Uterus (tissue), 4 donors: Measurements from ENCODE around the gene SOWAHD. TPM values are rescaled to one million over a fixed set of nuclear protein-coding genes. Genes with fewer than 3 reads are reported as not detected.

Experiments used
- DNase-seq, 2 donors: peaks; one replicate each; pipeline ENCODE4 v3.0.0-alpha.2; 2019 to 2020
- H3K27ac ChIP-seq, 2 donors: fragments of 200-600 bp; sonication (generic); 1 replicate in 1 of 2; 2 replicates in 1 of 2; pipeline ENCODE4 v1.5.1; 2016 to 2018
- H3K27me3 ChIP-seq, 2 donors: fragments of 200-600 bp; sonication (generic); one replicate each; pipeline ENCODE4 v1.5.1; 2018 to 2019; ENCODE audit warnings: control low read depth in 1 of 2
- H3K36me3 ChIP-seq, 2 donors: fragments of 200-600 bp; sonication (generic); one replicate each; pipeline ENCODE4 v1.5.1; 2019; ENCODE audit warnings: control low read depth in 1 of 2
- H3K4me1 ChIP-seq, 2 donors: fragments of 200-600 bp; sonication (generic); one replicate each; pipeline ENCODE4 v1.5.1; 2018 to 2019; ENCODE audit warnings: control low read depth in 1 of 2
- H3K4me3 ChIP-seq, 2 donors: fragments of 200-600 bp; sonication (generic); 1 replicate in 1 of 2; 2 replicates in 1 of 2; pipeline ENCODE4 v1.5.1; 2018 to 2019; ENCODE audit warnings: mild to moderate bottlenecking in 1 of 2
- H3K9me3 ChIP-seq, 2 donors: fragments of 200-600 bp; sonication (generic); one replicate each; pipeline ENCODE4 v1.5.1; 2019; ENCODE audit warnings: control low read depth in 1 of 2
- CTCF ChIP-seq, 4 experiments: fragments of 200-600 bp in 2 of 4; fragments of 450-650 bp in 2 of 4; sonication (generic) in 2 of 4; IDR thresholded peaks; one replicate each; pipeline ENCODE4 v1.5.1; 2016 to 2019; ENCODE audit warnings: antibody characterized with exemption in 4 of 4, mild to moderate bottlenecking in 2 of 4, moderate library complexity in 1 of 4
- POLR2A ChIP-seq, 2 donors: fragments of 450-650 bp; IDR thresholded peaks; one replicate each; pipeline ENCODE4 v1.6.1; 2016; ENCODE audit warnings: antibody characterized with exemption in 2 of 2, mild to moderate bottlenecking in 1 of 2, moderate library complexity in 1 of 2
- intact Hi-C: fragments of 100-400 bp; cut with DNase I; formaldehyde crosslinking; loops from one replicate; pipeline ENCODE4 v1.15.1; 2023; ENCODE audit warnings: low total_unique reads
- total RNA-seq, 4 donors: library from RNA; depleted of rRNA in 3 of 4; stranded (reverse); fragments of >200 nt in 3 of 4; gene quantifications; one replicate each; pipeline versions ENCODE4 v1.1.0 to v1.2.4, GENCODE V29; 2014 to 2023
- donor health status: DM: yes; HTN: yes; CAD: no.

Gene SOWAHD
- under 1 TPM in 1 of 4 donors, not detected in 3; 0.69 TPM for total RNA-seq

- Histone ChIP-seq H3K36me3 (no peaks in the 10 kb centered on the region), H3K4me3 (peak within 1 kb of the TSS; percentile 13 to 43), H3K4me1 (no peaks in the 10 kb centered on the region), H3K27ac (no peak within 1 kb of the TSS), H3K27me3 (no peaks in the 10 kb centered on the region), H3K9me3 (no peaks in the 10 kb centered on the region)
- peak in 1 of 2 donors; percentile 18 for DNase-seq
- TF ChIP-seq CTCF (IDR thresholded peaks at IDR 0.05) (no peak), POLR2A (IDR thresholded peaks at IDR 0.05) (no peak)
- intact Hi-C loops = no loop called here
These were observed at the start of gene SOWAHD for GRCh38 chrX:119757979-119758730. TSS of gene SOWAHD (plus strand) at chrX:119758588. CDS start at chrX:119758668, 80 bp downstream.

- H3K4me3 ChIP-seq = no peak overlapping the region
- intact Hi-C loops = no loop called here
These were observed 49.5 kb upstream of the SOWAHD start for GRCh38 chrX:119708936-119709335.

GRCh38 chrX:119709630-119710029 is 48.8 kb upstream of the SOWAHD start:
- H3K4me3 ChIP-seq = no peak overlapping the region
- TF ChIP-seq CTCF (IDR thresholded peaks at IDR 0.05) = no peak
- intact Hi-C loops = no loop called here
- no peaks in the 10 kb centered on the region for H3K4me1 ChIP-seq
- no peaks in the 10 kb centered on the region for H3K36me3 ChIP-seq
- H3K9me3 ChIP-seq = no peaks in the 10 kb centered on the region
- H3K27ac ChIP-seq = no peak overlapping the region
- no peak for DNase-seq
- H3K27me3 ChIP-seq = no peaks in the 10 kb centered on the region

More at GRCh38 chrX:119708936-119709335, 49.5 kb upstream of the SOWAHD start:
- Histone ChIP-seq H3K36me3 (no peaks in the 10 kb centered on the region), H3K27ac (no peak overlapping the region), H3K4me1 (no peaks in the 10 kb centered on the region), H3K27me3 (no peaks in the 10 kb centered on the region), H3K9me3 (no peaks in the 10 kb centered on the region)
- TF ChIP-seq POLR2A (IDR thresholded peaks at IDR 0.05) (no peak), CTCF (IDR thresholded peaks at IDR 0.05) (no peak)
- DNase-seq = no peak

- no peak for DNase-seq
- Histone ChIP-seq H3K27ac (no peak overlapping the region), H3K27me3 (no peaks in the 10 kb centered on the region), H3K4me1 (no peaks in the 10 kb centered on the region), H3K36me3 (no peaks in the 10 kb centered on the region), H3K4me3 (no peak overlapping the region), H3K9me3 (no peaks in the 10 kb centered on the region)
- TF ChIP-seq CTCF (IDR thresholded peaks at IDR 0.05) = no peak
- no peak for TF ChIP-seq POLR2A (IDR thresholded peaks at IDR 0.05)
- intact Hi-C loops = no loop called here
These were observed 36.9 kb upstream of the SOWAHD start for GRCh38 chrX:119721487-119721886.

- no peaks in the 10 kb centered on the region for H3K4me1 ChIP-seq
- no peak for TF ChIP-seq CTCF (IDR thresholded peaks at IDR 0.05)
- no peak for TF ChIP-seq POLR2A (IDR thresholded peaks at IDR 0.05)
- H3K27ac ChIP-seq = no peak overlapping the region
- DNase-seq = no peak
- no peaks in the 10 kb centered on the region for H3K36me3 ChIP-seq
- intact Hi-C loops = no loop called here
- no peaks in the 10 kb centered on the region for H3K27me3 ChIP-seq
- H3K4me3 ChIP-seq = no peak overlapping the region
- H3K9me3 ChIP-seq = no peaks in the 10 kb centered on the region
These were observed 36.5 kb upstream of the SOWAHD start for GRCh38 chrX:119721926-119722325.
